GM13976 (cell line): ENCODE results near the gene STK11IP.

Experiments used
- DNase-seq: peaks from one replicate; pipeline ENCODE4 v3.0.0; 2012; ENCODE audit warnings: low spot score
- CTCF ChIP-seq: IDR thresholded peaks from 2 replicates; pipeline ENCODE4 v1.5.1; 2012; ENCODE audit warnings: borderline replicate concordance, mild to moderate bottlenecking; ENCODE audit not compliant: insufficient read depth; ENCODE audit errors: extremely low read depth, missing control alignments, control extremely low read depth
- in situ Hi-C: fragments of 300-500 bp; cut with MboI; formaldehyde crosslinking; loops from one replicate; pipeline ENCODE4 v1.12.0; 2022; ENCODE audit warnings: low sequenced_read_pairs, mixed read lengths, inconsistent platforms; ENCODE audit not compliant: unreplicated experiment

STK11IP gene

GRCh38 chr2:219634951-219635751 lies 37.5 kb downstream of the STK11IP start:
- TF ChIP-seq CTCF = no peak
- in situ Hi-C loops = no loop called here
- peak; percentile 14 for DNase-seq

- DNase-seq = peak; percentile 29
- no peak for TF ChIP-seq CTCF
- in situ Hi-C loops = no loop called here
Observed at GRCh38 chr2:219636144-219636915, 38.7 kb downstream of the STK11IP start.

GRCh38 chr2:219636941-219637841 lies 39.5 kb downstream of the STK11IP start:
- TF ChIP-seq CTCF = no peak
- in situ Hi-C loops = no loop called here
- DNase-seq = peak; percentile 23

- TF ChIP-seq CTCF = no peak
- in situ Hi-C loops = no loop called here
- DNase-seq = peak; percentile 26
Observed at GRCh38 chr2:219637842-219638185, 40.2 kb downstream of the STK11IP start.

GRCh38 chr2:219638217-219638947 lies 40.7 kb downstream of the STK11IP start:
- TF ChIP-seq CTCF = no peak
- DNase-seq = peak; percentile 35
- in situ Hi-C loops = no loop called here
